NCI-H2227 (cell line): Measurements from ENCODE around the gene GALNT9.

Experiments used
- DNase-seq: peaks from one replicate; lab custom pipeline; 2025; ENCODE audit not compliant: unreplicated experiment; lab: John Stamatoyannopoulos, UW

Gene GALNT9

GRCh38 chr12:132282031-132282949, 47.1 kb downstream of the GALNT9 start:
- DNase-seq, result no peak

- no peak for DNase-seq
These were observed 48.4 kb downstream of the GALNT9 start for GRCh38 chr12:132281038-132281437.

GRCh38 chr12:132280406-132280805, 49.0 kb downstream of the GALNT9 start:
- DNase-seq, result no peak

GRCh38 chr12:132279930-132280329, 49.5 kb downstream of the GALNT9 start:
- DNase-seq, result no peak

- no peak for DNase-seq
These were observed 50.1 kb downstream of the GALNT9 start for GRCh38 chr12:132279184-132279889.

GRCh38 chr12:132278401-132279183, 50.8 kb downstream of the GALNT9 start:
- no peak for DNase-seq

GRCh38 chr12:132277949-132278348, 51.4 kb downstream of the GALNT9 start:
- DNase-seq, result no peak

- no peak for DNase-seq
These were observed 51.9 kb downstream of the GALNT9 start for GRCh38 chr12:132277374-132277941.

- DNase-seq, result no peak
These were observed 52.5 kb downstream of the GALNT9 start for GRCh38 chr12:132276827-132277373.

- no peak for DNase-seq
These were observed 53.1 kb downstream of the GALNT9 start for GRCh38 chr12:132276066-132276826.

- DNase-seq, result no peak
These were observed 53.8 kb downstream of the GALNT9 start for GRCh38 chr12:132275631-132276030.

- peak; percentile 49 for DNase-seq
These were observed 54.3 kb downstream of the GALNT9 start for GRCh38 chr12:132275110-132275531.

GRCh38 chr12:132273992-132274334, 55.4 kb downstream of the GALNT9 start:
- DNase-seq, result no peak

GRCh38 chr12:132272711-132273110, 56.7 kb downstream of the GALNT9 start:
- DNase-seq, result no peak

- DNase-seq, result no peak
These were observed 57.7 kb downstream of the GALNT9 start for GRCh38 chr12:132271755-132272092.

- DNase-seq, result no peak
These were observed 58.2 kb downstream of the GALNT9 start for GRCh38 chr12:132270969-132271754.

- DNase-seq, result no peak
These were observed 58.9 kb downstream of the GALNT9 start for GRCh38 chr12:132270516-132270915.

GRCh38 chr12:132269271-132269968, 60.0 kb downstream of the GALNT9 start:
- DNase-seq, result no peak

- no peak for DNase-seq
These were observed 60.7 kb downstream of the GALNT9 start for GRCh38 chr12:132268674-132269073.
